Measurements from ENCODE around the gene CIZ1. TPM values are rescaled to one million over a fixed set of nuclear protein-coding genes. Genes with fewer than 3 reads are reported as not detected.

CIZ1 gene
- total RNA-seq, 2 donors from 2014 or later = 88.9 to 103 TPM

DNA sequence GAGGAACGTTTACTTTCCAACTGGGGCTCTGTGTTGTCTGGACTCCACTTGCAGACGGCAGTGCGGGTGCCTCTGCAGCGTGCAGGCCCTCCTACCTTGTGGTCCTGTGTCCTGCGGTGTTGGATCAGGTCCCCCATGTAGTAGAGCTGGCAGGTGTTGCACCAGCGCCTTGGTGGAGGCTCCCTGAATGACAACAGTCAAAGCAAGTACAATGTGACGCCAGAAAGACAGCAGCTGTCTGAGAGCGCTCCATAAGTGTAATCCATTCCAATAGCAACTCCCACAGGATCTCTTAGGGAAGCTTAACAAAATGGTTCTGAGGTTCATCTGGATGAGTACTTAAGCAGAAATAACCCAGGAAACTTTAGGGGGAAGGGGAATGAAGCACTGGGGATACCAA, 21.4 kb downstream of the CIZ1 start:
- intact Hi-C loops (cut with DNase I, micrococcal nuclease) = no loop called here
- no peak for ATAC-seq
- DNase-seq = no peak

DNA sequence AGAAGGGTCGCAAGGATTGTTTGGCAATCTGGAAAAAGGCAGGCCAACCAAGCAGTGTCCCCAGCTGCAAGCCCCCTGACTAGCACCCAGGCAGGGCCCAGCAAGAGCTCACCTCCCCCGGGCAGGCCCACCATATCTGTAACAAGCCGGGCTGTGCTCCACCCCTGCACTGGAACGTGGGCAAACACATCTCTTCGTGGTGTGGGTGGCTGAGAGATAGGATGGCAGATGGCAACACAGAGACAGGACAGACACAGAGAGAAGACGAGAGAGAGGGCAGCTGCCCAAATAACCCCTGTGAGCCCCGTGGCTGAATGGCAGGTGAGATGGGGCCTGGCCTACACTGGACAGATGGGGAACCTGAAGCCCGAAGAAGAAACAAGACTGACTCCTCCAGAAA, 21.9 kb downstream of the CIZ1 start:
- DNase-seq (no peak), ATAC-seq (no peak)
- intact Hi-C loops (cut with DNase I, micrococcal nuclease) = no loop called here

DNA sequence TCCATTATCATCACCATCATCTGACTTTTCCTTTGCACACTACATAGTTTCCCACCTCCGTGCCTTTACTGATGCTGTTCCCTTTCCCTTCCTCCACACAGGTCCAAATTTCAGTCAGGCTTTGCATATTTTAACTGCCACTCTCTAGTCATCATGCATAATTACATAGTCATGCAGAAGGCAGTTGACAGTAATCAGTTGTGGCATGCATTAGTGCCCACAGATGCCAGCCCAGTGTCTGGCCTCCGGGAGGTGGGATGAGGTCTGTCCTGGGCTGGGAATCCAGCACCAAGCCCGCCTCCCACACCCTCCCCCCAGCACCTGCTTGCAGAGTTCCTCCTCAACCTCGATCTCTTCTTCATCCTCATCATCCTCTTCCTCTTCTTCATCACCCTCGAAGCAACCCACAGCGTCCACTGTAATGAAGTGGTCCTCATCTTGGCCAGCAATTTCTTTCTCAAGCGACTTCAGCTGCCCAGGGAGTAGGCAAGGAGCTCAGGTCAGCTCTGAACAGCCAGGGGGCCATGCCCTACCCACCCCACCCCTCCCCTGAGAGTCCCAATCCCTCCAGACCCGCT, 22.6 kb downstream of the CIZ1 start:
- DNase-seq = no peak
- no peak for ATAC-seq
- intact Hi-C loops (cut with DNase I, micrococcal nuclease) = no loop called here

DNA sequence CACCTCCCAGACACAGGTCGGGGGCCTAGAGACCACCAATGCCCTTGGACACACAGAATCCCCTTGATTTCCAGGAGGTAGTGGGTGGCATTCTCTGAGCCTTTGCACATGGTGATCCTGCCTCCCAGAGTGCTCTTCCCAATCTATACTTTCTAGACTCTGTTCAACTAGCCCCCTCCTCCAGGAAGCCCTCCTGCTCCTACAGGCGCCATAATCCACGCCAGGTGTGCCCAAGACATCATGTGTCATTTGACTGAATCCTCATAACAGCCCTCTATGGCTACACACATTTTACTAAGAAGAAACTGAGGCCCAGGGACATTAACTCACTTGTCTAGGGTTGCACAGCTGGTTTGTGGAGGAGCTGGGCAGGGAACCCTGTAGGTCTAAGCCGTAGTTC, 24.2 kb downstream of the CIZ1 start:
- DNase-seq = no peak
- intact Hi-C loops (cut with DNase I, micrococcal nuclease) = no loop called here
- ATAC-seq = no peak

DNA sequence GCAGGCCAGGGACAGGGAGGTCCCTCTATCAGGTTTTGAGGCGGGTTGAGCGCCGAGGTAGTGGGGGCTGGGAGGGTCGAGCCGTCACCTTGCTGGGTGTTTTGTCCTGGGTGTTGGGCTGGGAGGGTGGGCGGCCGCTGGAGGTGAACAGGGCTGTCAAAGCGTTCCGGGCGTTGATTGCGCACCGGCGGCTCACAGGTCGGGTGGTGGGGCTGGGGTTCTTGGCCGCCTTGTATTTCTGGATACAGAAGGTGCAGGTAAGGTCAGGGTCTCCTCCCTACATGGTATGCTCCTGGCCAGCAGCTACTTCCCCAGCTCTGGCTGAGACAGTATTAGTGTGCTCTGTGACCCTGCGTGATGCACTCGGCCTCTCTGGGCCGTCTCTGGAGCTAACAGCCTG, 25.2 kb downstream of the CIZ1 start:
- no peak for ATAC-seq
- intact Hi-C loops (cut with DNase I, micrococcal nuclease) = no loop called here
- no peak for DNase-seq

DNA sequence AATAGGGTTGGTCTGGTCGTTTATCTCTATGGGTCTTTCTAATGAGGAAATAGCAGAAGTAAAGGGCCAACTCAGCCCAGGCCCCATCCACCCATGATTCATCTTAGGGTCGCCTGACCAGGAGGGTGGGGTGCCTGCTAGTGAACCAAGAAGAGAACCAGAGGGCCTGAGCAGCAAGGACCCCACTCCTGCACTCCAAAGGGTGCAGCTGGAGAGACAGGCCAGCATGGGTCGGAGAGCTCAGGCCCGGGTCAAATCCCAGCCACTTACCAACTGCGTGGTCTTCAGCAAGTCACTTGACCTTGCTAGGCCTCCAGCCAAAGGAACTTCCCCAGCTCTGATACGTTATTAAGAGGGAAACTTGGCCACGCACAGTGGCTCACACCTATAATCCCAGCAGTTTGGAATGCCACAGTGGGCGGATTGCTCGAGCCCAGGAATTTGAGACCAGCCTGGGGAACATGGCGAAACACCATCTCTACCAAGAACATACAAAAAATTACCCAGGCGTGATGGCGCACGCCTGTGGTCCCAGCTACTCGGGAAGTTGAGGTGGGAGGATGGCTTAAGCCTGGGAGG, 27.0 kb downstream of the CIZ1 start:
- DNase-seq = no peak
- intact Hi-C loops (cut with DNase I, micrococcal nuclease) = no loop called here
- no peak for ATAC-seq

DNA sequence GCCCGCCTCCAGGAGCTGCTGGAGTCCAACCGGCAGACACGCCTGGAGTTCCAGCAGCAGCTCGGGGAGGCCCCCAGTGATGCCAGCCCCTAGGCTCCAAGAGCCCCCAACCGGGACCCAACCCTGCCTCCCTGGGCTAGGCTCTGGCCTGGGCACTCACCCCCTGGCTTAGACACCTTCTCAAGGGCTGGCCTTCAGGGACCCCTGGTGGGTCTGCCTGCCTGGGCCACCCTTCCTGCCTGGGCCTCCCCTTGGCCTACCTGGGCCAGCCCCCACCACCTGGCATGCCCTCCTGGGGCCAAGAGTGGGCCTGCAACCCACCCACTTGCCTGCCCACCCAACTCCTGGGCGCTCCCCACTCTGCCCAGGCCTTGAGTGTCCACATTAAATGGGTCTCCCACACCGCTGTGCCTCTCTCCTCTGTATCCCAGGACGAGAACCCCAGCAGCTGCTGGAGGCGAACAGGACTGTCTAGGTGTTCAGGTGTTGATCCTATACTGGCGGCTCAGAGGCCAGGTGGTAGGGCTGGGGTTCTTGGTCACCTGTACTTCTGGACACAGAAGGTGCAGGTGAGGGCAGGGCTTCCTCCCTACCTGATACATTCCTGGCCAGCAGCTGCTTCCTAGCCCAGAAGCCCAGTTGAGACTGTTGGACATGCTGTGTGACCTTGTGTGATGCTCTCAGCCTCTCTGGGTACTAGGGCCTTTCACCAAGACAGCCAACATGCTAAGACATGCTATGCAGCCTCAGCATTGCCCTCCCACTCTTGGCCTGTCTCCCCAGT, 27.7 kb downstream of the CIZ1 start:
- no peak for ATAC-seq
- intact Hi-C loops (cut with DNase I, micrococcal nuclease) = no loop called here
- no peak for DNase-seq

DNA sequence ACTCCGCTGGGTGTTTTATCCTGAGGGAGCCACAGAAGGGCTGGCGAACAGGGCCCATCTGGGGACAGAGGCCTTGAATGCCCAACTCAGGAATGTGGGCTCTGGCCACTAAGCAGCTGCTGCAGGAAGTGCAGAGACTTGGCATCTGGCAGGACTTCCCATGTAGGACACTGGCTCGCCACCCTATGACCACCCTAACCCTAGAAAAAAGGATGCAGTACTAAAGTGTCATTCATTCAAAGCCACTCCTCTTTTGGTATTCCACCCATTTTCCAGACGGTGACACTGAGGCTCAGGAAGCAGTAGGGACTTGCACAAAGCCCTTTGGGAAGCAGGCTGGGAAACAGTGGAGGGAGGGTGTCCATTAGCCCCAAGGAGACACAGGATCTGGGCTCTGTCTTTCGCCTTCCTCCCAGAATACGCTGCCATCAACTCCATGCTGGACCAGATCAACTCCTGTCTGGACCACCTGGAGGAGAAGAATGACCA, 28.3 kb downstream of the CIZ1 start:
- intact Hi-C loops (cut with DNase I, micrococcal nuclease) = no loop called here

DNA sequence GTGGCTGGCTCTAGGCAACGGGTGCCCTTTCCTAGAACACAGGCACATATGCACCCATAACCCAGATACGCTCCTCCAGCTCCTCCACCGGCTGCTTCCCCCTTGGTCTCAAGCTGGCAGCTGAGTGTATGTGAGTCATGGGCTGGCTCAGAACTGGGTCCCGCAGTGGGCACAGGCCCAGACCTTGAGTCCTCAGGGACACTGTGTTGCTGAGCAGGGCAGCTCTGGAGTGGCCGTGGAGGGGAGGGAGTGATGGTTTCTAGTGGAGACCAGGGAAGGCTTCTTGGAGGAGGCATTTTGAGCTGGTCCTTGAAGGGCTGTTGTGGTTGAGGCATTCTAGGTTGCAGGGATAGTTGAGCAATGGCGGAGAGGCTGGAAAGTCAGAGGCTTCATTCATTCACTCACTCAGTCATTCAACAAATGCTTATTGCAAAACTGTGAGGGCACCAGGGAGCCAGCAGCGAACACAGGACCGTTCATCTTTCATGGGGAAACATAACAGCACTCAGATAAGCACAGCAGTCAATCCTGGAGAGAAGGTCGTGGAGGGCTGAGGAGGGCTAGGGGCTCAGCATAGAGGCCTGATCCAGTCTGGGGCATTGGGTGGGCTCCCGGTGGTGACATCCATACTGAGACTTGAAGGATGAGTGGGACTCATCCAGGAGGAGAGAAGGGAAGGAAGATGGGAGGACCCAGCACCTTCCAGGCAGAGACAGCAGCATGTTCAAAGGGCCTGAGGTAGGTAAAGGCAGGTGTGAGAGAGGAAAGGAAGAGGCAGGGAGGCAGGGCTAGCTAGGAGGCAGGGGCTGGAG, 29.0 kb downstream of the CIZ1 start:
- intact Hi-C loops (cut with DNase I, micrococcal nuclease) = no loop called here
- ATAC-seq = no peak

More for the DNA sequence above, 28.3 kb downstream of the CIZ1 start:
- ATAC-seq (no peak), DNase-seq (no peak)

GRCh38 chr9:128161215-128161902, 30.0 kb downstream of the CIZ1 start:
- ATAC-seq = no peak
- intact Hi-C loops (cut with DNase I, micrococcal nuclease) = no loop called here
- no peak for DNase-seq

More for the DNA sequence above, 29.0 kb downstream of the CIZ1 start:
- no peak for DNase-seq

GRCh38 chr9:128160603-128160987, 30.8 kb downstream of the CIZ1 start:
- DNase-seq (peak in 1 of 2 donors; percentile 37), ATAC-seq (peak; percentile 4)
- intact Hi-C loops (cut with DNase I, micrococcal nuclease) = no loop called here

DNA sequence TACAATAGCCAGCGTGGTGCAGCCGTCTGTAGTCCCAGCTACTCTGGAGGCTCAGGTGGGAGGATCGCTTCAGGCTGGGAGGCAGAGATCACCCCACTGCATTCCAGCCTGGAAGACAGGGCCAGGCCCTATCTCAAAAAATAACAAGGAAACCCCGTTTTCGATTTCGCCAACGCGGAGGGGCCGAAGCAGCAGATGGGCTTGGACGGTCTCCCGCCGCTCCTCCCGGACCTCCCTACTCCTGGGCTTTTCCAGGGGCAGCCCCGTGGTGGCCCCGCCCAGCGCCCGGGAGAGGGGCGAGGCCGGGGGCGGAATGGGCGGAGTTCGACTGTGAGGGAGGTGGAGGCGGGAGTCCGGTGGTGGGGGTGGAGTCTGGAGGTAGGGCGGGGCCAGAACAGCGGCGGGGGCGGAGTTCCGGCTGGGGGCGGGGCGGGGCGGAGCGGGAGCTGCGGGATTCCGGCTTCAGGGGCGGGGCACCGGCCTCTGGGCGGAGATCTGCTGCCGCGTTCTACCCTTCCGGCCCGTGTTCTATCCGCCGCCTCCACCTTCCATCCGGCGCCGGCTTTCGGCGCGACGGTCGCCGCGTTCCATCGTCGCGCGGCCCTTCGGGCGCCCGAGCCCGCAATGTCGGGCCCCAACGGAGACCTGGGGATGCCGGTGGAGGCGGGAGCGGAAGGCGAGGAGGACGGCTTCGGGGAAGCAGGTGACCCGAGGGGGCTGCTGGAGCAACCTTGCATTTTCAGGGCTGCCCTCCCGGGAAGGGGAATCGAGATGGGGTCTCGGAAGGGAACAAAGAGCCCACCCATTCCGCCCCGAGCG, 31.4 kb downstream of the CIZ1 start, which contains the start of gene BBLN:
TSS of gene BBLN (plus strand) at position 482 of the 819 bp plus-strand sequence. CDS start at position 625, 143 bp downstream.
- ATAC-seq (peak; percentile 93), DNase-seq (peak; percentile 94 to 97)
- intact Hi-C loops (cut with DNase I, micrococcal nuclease) = no loop called here

DNA sequence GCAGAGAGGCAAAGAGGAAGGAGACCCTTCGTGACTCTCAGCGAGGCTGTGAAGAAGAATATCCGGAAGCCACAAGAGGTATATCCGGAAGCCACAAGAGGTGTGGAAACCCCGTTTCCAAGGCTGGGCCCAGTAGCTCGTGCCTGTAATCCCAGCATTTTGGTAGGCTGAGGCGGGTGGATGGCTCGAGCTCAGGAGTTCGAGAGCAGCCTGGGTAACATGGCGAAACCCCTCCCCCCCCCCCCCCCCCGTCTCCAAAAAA, 31.9 kb downstream of the CIZ1 start:
- DNase-seq (peak in 1 of 2 donors; percentile 49), ATAC-seq (peak; percentile 29)
- intact Hi-C loops (cut with DNase I, micrococcal nuclease) = no loop called here

GRCh38 chr9:128155736-128156500, 35.5 kb downstream of the CIZ1 start:
- ATAC-seq (no peak), DNase-seq (peak in 1 of 2 donors; percentile 14)
- intact Hi-C loops (cut with DNase I, micrococcal nuclease) = no loop called here

DNA sequence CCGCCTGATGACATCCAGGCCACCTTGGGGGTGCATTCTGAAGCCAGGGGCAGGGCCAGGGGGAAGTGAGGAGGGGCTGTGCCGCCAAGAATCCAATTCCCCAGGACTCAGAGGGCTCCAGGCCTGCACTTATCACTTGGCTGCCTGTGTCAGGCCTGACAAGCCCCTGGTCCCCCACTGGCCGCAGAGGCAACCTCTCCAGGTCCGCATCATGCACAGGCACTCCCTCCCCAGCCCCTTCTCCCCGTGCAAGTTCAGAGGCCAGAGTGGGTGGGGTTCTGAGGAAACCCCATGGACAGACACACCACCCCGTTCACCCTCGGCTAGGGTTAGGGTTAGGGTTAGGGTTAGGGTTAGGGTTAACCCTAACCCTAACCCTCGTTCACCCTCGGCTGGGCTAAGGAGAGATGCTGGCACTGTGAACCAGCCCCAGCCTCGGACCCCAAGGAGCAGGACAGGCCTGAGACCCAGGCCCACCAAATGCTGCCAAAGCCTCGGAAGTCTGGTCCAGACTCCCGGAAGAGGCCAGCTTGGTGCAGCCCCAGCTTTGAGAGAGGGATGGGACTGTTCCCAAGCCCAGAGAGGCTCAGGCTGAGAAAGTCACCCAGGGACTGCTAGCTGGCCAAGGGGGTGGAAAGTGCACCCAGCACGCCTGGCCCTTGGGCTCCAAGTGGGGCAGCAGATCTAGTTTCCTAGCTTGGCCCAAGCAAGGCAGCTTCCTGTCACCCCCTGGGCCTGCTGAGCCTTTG, 37.3 kb downstream of the CIZ1 start:
- intact Hi-C loops (cut with DNase I, micrococcal nuclease) = no loop called here

DNA sequence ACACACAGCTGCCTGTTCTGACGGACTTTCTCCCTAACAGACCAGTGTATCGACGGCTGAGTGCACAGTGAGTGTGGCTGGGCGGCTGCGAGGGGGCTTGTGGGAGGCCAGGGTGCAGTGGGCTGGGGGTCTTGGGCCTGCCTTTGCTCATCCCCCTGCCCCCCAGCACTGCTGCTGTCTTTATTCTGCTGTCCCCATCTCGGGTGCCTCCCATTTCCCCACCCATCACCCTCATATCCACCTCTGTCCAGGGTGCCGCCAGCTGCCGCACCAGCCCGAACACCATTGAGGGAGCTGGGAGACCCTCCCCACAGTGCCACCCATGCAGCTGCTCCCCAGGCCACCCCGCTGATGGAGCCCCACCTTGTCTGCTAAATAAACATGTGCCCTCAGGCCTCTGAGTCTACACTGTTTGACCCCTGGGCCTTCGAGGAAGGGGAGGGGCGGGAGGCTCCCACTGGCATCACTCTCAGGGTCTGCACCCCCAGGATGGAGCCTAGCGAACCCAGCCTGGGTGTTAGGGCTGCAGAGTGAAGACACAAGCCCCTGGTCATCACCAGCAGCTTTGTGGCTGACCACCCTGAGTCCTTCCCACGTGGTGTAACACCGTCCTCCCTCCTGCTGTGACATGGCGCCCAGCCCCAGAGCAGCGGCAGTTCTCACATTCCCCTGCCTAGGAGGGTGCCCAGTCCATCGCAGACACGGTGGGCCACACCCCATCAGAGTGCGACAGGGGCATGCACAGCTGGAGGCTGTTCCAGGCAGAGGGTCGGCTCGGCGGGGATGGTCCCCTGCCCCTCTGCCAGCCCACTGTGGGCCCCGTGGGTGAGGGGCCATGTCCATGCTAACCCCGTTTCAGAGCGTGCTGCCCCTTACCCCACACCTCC, 38.1 kb downstream of the CIZ1 start:
- intact Hi-C loops (cut with DNase I, micrococcal nuclease) = no loop called here
- no peak for ATAC-seq

More for the DNA sequence above, 37.3 kb downstream of the CIZ1 start:
- ATAC-seq (no peak), DNase-seq (peak in 1 of 2 donors; percentile 25)

More for the DNA sequence above, 38.1 kb downstream of the CIZ1 start:
- peak in 1 of 2 donors; percentile 19 for DNase-seq

Measured in left colon (tissue), 2 donors.